Endometrium (tissue), 2 donors: ENCODE results near the gene UNC13D.
"Not testable (repeated sequence)": the region's sequence is repeated elsewhere in the genome, so short reads cannot be mapped to it uniquely, and the experiment has no call there.

ENCODE experiments used
- FAIRE-seq: peaks from 2 replicates; lab custom pipeline; 2012; peaks lifted over from hg19 to GRCh38; lab: Jason Lieb, UNC
- donor health status: control.
- donor health status: control.

UNC13D gene

GRCh38 chr17:75843577-75844529 lies at the start of gene UNC13D:
Gene UNC13D (minus strand): TSS chr17:75844404. CDS start chr17:75844337, 67 bp downstream.
- no peak for FAIRE-seq

DNA sequence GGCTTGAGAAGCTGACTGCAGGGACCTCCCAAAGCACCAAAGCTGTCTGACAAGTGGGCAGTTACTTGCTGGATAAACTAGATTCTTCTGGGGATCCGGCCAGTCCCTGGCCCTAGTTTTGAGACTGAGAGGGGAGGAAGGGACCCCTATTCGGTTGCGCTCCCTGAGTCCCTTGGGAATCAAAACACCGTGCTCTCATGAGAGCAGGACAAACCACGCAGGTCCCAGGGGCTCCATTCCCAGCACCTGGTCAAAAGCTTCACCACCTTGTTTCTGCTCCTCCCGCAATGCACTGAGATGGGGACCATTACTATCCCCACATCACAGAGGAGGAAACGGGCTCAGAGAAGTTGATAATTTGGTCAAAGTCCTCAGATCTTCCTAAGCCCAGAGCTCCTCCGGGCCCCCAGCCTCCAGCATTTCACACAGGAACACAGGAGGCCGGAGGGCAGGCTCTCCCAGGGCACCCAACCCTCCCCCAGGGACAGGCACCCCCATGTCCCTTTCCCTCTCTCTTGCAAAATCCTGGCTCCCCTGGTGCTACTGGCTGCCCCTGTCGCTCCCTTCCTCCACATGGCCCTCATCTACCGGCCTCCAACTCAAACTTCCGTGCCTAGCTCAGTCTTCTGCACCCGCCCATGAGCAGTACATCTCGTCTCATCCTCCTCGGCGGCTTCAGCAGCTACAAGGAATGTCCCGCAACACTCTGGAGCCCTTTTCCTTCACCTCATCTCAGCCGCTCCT lies 49.3 kb upstream of the UNC13D start:
- no peak for FAIRE-seq

- FAIRE-seq: no peak
Observed at GRCh38 chr17:75892556-75893224, 48.5 kb upstream of the UNC13D start.

DNA sequence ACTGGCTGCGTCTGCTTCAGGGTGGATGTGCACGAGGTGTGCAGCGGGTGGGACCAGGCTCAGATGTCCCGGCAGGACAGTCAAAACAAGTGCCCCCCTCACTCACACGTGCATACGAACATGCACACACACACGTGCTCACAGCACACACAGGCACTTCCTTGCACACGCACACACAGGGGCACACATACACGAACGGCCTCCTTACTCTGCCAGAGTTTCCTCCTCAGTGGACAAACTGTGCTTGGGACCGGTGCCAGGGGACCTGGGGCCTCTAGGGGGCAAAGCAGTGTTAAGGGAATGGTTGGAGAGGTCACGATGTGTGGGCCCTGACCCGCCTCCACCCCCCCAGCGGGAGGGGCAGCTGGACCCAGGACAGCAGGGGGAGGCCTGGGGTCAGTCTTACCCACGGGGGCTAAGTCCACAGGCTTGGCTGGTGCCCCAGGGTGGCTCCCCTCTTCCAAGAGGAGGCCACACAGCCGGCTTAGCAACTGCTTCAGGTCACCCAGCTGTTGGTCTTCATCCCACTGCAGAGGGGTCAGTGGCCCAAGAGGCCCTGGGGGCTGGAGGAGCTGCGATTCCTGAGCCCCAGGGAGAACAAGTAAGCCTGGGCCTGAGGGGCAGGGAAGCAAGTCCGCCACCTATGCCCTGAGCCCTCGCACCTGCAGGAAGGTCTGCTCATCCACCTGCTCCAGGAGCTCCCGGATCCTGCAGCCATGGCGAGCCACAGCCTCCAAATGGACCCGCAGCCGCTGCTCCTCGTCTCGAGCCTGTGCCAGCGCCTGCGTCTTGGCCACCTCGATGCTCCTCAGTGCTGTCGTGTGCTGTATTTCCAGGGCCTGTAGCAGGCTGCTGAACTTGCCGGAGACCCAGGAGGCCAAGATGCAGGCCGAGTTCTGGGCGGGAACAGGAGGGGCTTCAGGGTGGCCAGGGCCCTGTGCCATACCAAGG lies 47.7 kb upstream of the UNC13D start:
- FAIRE-seq: no peak

- FAIRE-seq: no peak
Observed at GRCh38 chr17:75891022-75891604, 46.9 kb upstream of the UNC13D start.

GRCh38 chr17:75889454-75889853 lies 45.2 kb upstream of the UNC13D start:
- no peak for FAIRE-seq

- no peak for FAIRE-seq
Observed at GRCh38 chr17:75888484-75888883, 44.3 kb upstream of the UNC13D start.

GRCh38 chr17:75885860-75886259 lies 41.7 kb upstream of the UNC13D start:
- FAIRE-seq: not testable (repeated sequence)

DNA sequence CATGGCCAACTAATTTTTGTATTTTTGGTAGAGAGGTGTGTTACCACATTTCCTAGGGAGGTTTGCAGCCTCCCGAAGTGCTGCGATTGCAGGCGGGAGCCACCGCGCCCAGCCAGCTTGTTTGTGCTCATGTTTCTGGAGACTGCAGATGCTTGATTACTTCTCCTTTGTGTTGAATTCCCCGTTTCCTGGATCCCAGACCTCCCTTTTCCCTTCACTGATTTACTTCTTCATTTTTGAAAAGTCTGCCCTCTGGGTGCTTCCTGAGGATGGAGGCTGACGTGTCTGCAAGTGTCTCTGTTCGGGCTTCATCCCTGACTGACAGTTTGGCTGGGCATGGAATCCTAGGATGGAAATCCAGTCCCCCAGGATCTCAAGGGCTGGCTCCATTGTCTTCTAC lies 41.2 kb upstream of the UNC13D start:
- FAIRE-seq: no peak

- FAIRE-seq: no peak
Observed at GRCh38 chr17:75881678-75882454, 37.7 kb upstream of the UNC13D start.

GRCh38 chr17:75880266-75880665 lies 36.1 kb upstream of the UNC13D start:
- FAIRE-seq: no peak

DNA sequence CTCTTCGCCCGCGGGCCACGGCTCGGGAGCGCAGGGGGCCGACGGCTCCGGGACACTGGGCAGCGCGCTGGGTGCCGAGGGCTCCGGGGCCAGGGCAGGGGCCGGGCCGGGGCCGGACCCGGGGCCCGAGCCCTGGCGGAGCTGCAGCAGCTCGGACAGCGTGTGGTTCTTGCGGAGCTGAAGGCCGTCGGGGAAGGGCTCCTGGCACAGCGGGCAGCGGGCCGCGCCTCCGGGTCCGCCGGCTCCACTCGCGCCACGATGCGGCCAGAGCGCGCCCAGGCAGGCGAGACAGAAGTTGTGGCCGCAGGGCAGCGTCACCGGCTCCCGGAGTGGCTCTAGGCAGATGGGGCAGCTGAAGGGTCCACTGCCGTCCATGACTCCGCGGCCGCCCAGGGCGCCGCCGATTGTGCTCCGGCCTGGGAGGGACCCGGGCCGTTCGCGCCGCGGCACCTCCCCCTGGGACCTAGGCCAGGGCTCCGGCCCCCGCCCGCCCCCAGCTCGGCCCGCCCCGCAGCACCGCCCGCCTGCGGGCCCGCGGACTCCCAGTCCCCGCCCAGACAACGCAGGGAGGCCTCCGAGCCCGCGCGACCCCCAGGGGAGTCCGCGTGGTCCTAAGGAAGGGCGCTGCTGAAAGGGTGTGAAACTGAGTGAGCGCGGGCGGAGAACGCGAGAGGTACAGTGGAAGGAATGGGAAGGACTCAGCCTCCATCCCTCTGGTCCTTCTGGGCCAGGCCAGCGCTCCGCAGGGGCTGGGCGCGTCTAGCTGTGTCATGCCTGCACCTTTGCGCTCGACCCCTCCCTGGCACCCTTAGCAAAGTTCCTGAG lies 34.2 kb upstream of the UNC13D start, which contains the start of gene TRIM47:
Gene TRIM47, minus strand, starts transcription at position 408 of the 825 bp plus-strand sequence. Its CDS starts 33 bp downstream, at position 375.
- no peak for FAIRE-seq

DNA sequence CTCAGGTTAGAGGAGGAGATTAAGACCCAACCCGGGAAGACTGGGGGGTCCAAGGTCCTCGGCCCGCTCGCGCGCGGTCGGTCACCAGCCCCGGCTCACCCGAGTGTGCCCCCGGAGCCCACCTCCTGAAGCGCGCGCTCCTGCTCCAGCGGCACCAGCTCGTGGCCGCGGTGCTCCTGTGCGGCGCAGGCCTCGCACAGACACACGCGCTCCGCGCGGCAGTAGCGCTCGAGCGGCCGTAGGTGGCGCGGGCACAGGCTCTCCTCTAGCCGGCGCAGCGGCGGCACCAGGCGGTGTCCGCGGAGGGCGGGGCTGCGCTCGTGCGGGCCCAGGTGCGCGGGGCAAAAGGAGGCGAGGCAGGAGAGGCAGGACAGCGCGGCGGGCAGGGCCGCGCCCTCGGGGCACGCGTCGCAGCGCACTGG lies 33.6 kb upstream of the UNC13D start:
- FAIRE-seq: no peak

GRCh38 chr17:75876938-75877751 lies 32.9 kb upstream of the UNC13D start:
- no peak for FAIRE-seq

- no peak for FAIRE-seq
Observed at GRCh38 chr17:75876190-75876937, 32.2 kb upstream of the UNC13D start.

DNA sequence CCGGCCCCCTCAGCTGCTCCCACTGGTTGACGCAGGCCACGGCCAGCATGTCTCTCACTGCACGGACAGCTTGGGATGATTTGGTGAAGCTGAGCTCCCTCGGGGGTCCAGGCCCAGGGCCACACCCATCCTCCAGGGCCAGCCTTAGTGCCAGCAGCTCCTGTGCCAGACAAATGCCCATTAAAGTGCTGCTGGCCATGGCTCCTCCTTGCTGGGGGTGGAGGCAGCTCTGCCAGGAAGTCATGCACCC lies 31.7 kb upstream of the UNC13D start:
- FAIRE-seq: no peak

- FAIRE-seq: no peak
Observed at GRCh38 chr17:75875182-75875939, 31.2 kb upstream of the UNC13D start.
